ENCODE data around the gene FOSL1.

Gene FOSL1

GRCh38 chr11:65921876-65922275 lies 21.7 kb upstream of the FOSL1 start:
- Histone ChIP-seq H3K9me2 (replicated peaks; ENCODE audit: insufficient read depth, low read length) (no peaks in the 10 kb centered on the region), H3K9ac (ENCODE audit: low read length) (no peak overlapping the region), H3K9me3 (ENCODE audit: insufficient read depth, low read length) (no peaks in the 10 kb centered on the region), H3K36me3 (ENCODE audit: low read length) (no peaks in the 10 kb centered on the region), H3K27me3 (ENCODE audit: low read length) (no peaks in the 10 kb centered on the region), H3K4me2 (ENCODE audit: low read depth, low read length, poor library complexity, severe bottlenecking) (no peak overlapping the region), H3F3A (ENCODE audit: insufficient read depth) (no peaks in the 10 kb centered on the region), H3K79me2 (ENCODE audit: insufficient read depth, low read length) (no peaks in the 10 kb centered on the region), H3K27ac (ENCODE audit: low read depth, low read length) (no peak overlapping the region), H3K4me3 (ENCODE audit: insufficient read depth, low read length, poor library complexity, severe bottlenecking) (no peak overlapping the region), H4K20me1 (ENCODE audit: low read depth, low read length) (no peaks in the 10 kb centered on the region), H2AFZ (ENCODE audit: low read depth, low read length, severe bottlenecking) (no peak overlapping the region)
- TF ChIP-seq EZH2phosphoT487 (conservative IDR thresholded peaks at IDR 0.05; ENCODE audit: low read length), result no peak
- no peak for TF ChIP-seq CTCF (IDR thresholded peaks at IDR 0.05; ENCODE audit: insufficient read depth, low read length, poor library complexity, severe bottlenecking)

- no peaks in the 10 kb centered on the region for H3K9me3 ChIP-seq (ENCODE audit: insufficient read depth, low read length)
- no peaks in the 10 kb centered on the region for H4K20me1 ChIP-seq (ENCODE audit: low read depth, low read length)
- no peak for TF ChIP-seq CTCF (IDR thresholded peaks at IDR 0.05; ENCODE audit: insufficient read depth, low read length, poor library complexity, severe bottlenecking)
- H3K79me2 ChIP-seq (ENCODE audit: insufficient read depth, low read length), result no peaks in the 10 kb centered on the region
- H3K36me3 ChIP-seq (ENCODE audit: low read length), result no peaks in the 10 kb centered on the region
- no peak overlapping the region for H3K27ac ChIP-seq (ENCODE audit: low read depth, low read length)
- H3K4me3 ChIP-seq (ENCODE audit: insufficient read depth, low read length, poor library complexity, severe bottlenecking), result no peak overlapping the region
- no peaks in the 10 kb centered on the region for H3F3A ChIP-seq (ENCODE audit: insufficient read depth)
- H3K9ac ChIP-seq (ENCODE audit: low read length), result no peak overlapping the region
- no peaks in the 10 kb centered on the region for H3K9me2 ChIP-seq (replicated peaks; ENCODE audit: insufficient read depth, low read length)
- no peak overlapping the region for H2AFZ ChIP-seq (ENCODE audit: low read depth, low read length, severe bottlenecking)
- H3K4me2 ChIP-seq (ENCODE audit: low read depth, low read length, poor library complexity, severe bottlenecking), result no peak overlapping the region
- H3K27me3 ChIP-seq (ENCODE audit: low read length), result no peaks in the 10 kb centered on the region
Observed at GRCh38 chr11:65921033-65921555, 20.9 kb upstream of the FOSL1 start.

- Histone ChIP-seq H3K9ac (ENCODE audit: low read length) (peak overlapping the region; percentile 67), H3K9me3 (ENCODE audit: insufficient read depth, low read length) (no peaks in the 10 kb centered on the region), H3K4me3 (ENCODE audit: insufficient read depth, low read length, poor library complexity, severe bottlenecking) (peak overlapping the region; percentile 84), H3F3A (ENCODE audit: insufficient read depth) (no peaks in the 10 kb centered on the region), H3K27me3 (ENCODE audit: low read length) (no peaks in the 10 kb centered on the region), H4K20me1 (ENCODE audit: low read depth, low read length) (no peaks in the 10 kb centered on the region), H3K4me2 (ENCODE audit: low read depth, low read length, poor library complexity, severe bottlenecking) (peak overlapping the region; percentile 81), H2AFZ (ENCODE audit: low read depth, low read length, severe bottlenecking) (no peak overlapping the region), H3K9me2 (replicated peaks; ENCODE audit: insufficient read depth, low read length) (no peaks in the 10 kb centered on the region), H3K36me3 (ENCODE audit: low read length) (no peaks in the 10 kb centered on the region), H3K79me2 (ENCODE audit: insufficient read depth, low read length) (no peaks in the 10 kb centered on the region), H3K27ac (ENCODE audit: low read depth, low read length) (no peak overlapping the region)
- no peak for TF ChIP-seq EZH2phosphoT487 (conservative IDR thresholded peaks at IDR 0.05; ENCODE audit: low read length)
- TF ChIP-seq CTCF (IDR thresholded peaks at IDR 0.05; ENCODE audit: insufficient read depth, low read length, poor library complexity, severe bottlenecking), result no peak
Observed at GRCh38 chr11:65920372-65920802, 20.2 kb upstream of the FOSL1 start.
